OCI-LY1 (cell line): ENCODE results near the gene MACF1.

Experiments used
- H2AFZ ChIP-seq: fragments of 200-600 bp; sonication (generic), shearing (Covaris generic); 2 replicates; pipeline ENCODE4 v1.6.0; 2014; ENCODE audit warnings: antibody characterized with exemption, mild to moderate bottlenecking, low read length
- H3F3A ChIP-seq: fragments of 200-600 bp; sonication (generic), shearing (Covaris generic); 2 replicates; pipeline ENCODE4 v1.6.0; 2014; ENCODE audit warnings: mild to moderate bottlenecking, antibody characterized with exemption, low read length, moderate library complexity; ENCODE audit not compliant: insufficient read depth
- H3K27ac ChIP-seq: fragments of 200-600 bp; sonication (generic); 2 replicates; pipeline ENCODE4 v1.5.1; 2014; ENCODE audit warnings: low read length, mixed run types, mild to moderate bottlenecking, low read depth; ENCODE audit not compliant: poor library complexity, severe bottlenecking
- H3K27me3 ChIP-seq: fragments of 200-600 bp; sonication (generic); 2 replicates; pipeline ENCODE4 v1.6.0; 2014; ENCODE audit warnings: antibody characterized with exemption, mild to moderate bottlenecking, low read length, moderate library complexity; ENCODE audit not compliant: insufficient read depth
- H3K36me3 ChIP-seq: fragments of 200-600 bp; sonication (generic); 2 replicates; pipeline ENCODE4 v1.6.1; 2014; ENCODE audit warnings: mild to moderate bottlenecking, antibody characterized with exemption, low read length, moderate library complexity, mixed read lengths; ENCODE audit not compliant: insufficient read depth
- H3K4me1 ChIP-seq: fragments of 200-600 bp; sonication (generic); 2 replicates; pipeline ENCODE4 v1.5.1; 2014; ENCODE audit warnings: mild to moderate bottlenecking, low read length, moderate library complexity; ENCODE audit not compliant: insufficient read depth, severe bottlenecking
- H3K4me2 ChIP-seq: fragments of 200-600 bp; sonication (generic), shearing (Covaris generic); 2 replicates; pipeline ENCODE4 v1.6.1; 2014; ENCODE audit warnings: low read length
- H3K4me3 ChIP-seq: fragments of 200-600 bp; sonication (generic); 2 replicates; pipeline ENCODE4 v1.5.1; 2014; ENCODE audit warnings: low read length, low read depth, mild to moderate bottlenecking, mixed read lengths; ENCODE audit not compliant: poor library complexity, severe bottlenecking
- H3K79me2 ChIP-seq: fragments of 200-600 bp; shearing (Covaris generic); 2 replicates; pipeline ENCODE4 v1.6.1; 2016; ENCODE audit warnings: mixed run types, low read length, mixed read lengths; ENCODE audit not compliant: insufficient read depth
- H3K9ac ChIP-seq: fragments of 200-600 bp; sonication (generic), shearing (Covaris generic); 2 replicates; pipeline ENCODE4 v1.6.1; 2014; ENCODE audit warnings: mild to moderate bottlenecking, low read length, mixed read lengths
- H3K9me2 ChIP-seq: fragments of 200-600 bp; sonication (generic), shearing (Covaris generic); 2 replicates; pipeline ENCODE4 v1.6.1; 2014; ENCODE audit warnings: low read depth, mild to moderate bottlenecking, low read length, mixed read lengths
- H3K9me3 ChIP-seq: fragments of 200-600 bp; shearing (Covaris generic); 2 replicates; pipeline ENCODE4 v1.6.1; 2014; ENCODE audit warnings: low read length, mixed read lengths
- H4K20me1 ChIP-seq: fragments of 200-600 bp; sonication (generic), shearing (Covaris generic); 2 replicates; pipeline ENCODE4 v1.6.0; 2016; ENCODE audit warnings: mild to moderate bottlenecking, low read length; ENCODE audit not compliant: insufficient read depth
- EZH2 ChIP-seq: fragments of 200-600 bp; sonication (generic), shearing (Covaris generic); IDR thresholded peaks from 2 replicates; pipeline ENCODE4 v1.8.0; 2017; ENCODE audit warnings: borderline replicate concordance, mixed run types, mild to moderate bottlenecking, antibody characterized with exemption, low read length, moderate library complexity, mixed read lengths
- TF ChIP-seq, protein P1 (sequence below): fragments of 200-600 bp; sonication (generic), shearing (Covaris generic); IDR thresholded peaks from 2 replicates; pipeline ENCODE4 v1.5.1; 2017; ENCODE audit warnings: mild to moderate bottlenecking, antibody characterized with exemption, low read length, moderate library complexity, mixed read lengths

The MACF1 gene

DNA sequence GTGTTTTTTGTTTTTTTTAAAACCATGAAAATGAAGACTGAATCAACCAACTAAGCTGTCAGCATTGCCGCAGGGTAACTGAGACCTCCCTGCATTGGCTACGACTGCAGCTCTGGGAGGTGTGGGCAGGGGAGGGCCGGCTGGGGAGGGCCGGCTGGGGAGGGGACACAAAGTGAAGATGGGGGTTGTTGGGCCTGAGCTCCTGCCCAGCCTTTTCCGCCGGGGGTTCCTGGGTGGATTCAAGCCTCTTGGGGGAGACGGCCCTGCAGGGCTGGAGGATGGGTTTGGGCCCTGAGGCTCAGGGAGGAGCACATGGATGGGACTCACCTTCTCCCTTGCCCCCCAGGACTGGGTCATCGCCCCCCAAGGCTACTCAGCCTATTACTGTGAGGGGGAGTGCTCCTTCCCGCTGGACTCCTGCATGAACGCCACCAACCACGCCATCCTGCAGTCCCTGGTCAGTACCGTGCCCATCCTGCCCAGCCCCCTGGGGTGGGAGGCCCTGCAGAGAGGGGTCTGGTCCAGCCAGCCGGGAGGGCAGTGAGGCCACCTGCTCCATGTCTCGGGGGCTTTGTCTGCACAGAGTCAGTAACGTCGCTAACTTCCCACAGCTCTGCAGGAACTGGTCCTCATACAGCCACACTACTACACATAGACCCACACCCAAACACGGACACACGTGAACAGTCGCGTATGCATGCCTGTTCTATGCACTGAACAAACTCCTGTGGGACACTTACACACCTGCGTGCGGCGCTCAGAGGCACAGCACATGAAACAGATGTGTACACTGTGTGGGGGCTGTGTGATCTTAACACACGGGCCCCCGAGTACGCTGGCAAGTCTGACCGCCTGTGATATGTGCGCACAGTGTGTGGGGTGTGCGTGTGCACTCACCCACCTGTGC, 318.4 kb downstream of the MACF1 start:
- no peaks in the 10 kb centered on the region for H3K79me2 ChIP-seq
- no peaks in the 10 kb centered on the region for H3K27me3 ChIP-seq
- no peaks in the 10 kb centered on the region for H3K36me3 ChIP-seq
- no peak overlapping the region for H2AFZ ChIP-seq
- no peak overlapping the region for H3K9ac ChIP-seq
- no peaks in the 10 kb centered on the region for H3K9me3 ChIP-seq
- TF ChIP-seq, protein P1, sequence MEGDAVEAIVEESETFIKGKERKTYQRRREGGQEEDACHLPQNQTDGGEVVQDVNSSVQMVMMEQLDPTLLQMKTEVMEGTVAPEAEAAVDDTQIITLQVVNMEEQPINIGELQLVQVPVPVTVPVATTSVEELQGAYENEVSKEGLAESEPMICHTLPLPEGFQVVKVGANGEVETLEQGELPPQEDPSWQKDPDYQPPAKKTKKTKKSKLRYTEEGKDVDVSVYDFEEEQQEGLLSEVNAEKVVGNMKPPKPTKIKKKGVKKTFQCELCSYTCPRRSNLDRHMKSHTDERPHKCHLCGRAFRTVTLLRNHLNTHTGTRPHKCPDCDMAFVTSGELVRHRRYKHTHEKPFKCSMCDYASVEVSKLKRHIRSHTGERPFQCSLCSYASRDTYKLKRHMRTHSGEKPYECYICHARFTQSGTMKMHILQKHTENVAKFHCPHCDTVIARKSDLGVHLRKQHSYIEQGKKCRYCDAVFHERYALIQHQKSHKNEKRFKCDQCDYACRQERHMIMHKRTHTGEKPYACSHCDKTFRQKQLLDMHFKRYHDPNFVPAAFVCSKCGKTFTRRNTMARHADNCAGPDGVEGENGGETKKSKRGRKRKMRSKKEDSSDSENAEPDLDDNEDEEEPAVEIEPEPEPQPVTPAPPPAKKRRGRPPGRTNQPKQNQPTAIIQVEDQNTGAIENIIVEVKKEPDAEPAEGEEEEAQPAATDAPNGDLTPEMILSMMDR, result no peak
- TF ChIP-seq EZH2, result no peak
- no peak overlapping the region for H3K4me2 ChIP-seq
- no peak overlapping the region for H3K4me3 ChIP-seq
- H3K9me2 ChIP-seq, result no peaks in the 10 kb centered on the region
- H3K27ac ChIP-seq, result no peak overlapping the region
- no peaks in the 10 kb centered on the region for H3F3A ChIP-seq
- no peaks in the 10 kb centered on the region for H4K20me1 ChIP-seq
- H3K4me1 ChIP-seq, result peaks cover 14% of the 10 kb centered on the region

DNA sequence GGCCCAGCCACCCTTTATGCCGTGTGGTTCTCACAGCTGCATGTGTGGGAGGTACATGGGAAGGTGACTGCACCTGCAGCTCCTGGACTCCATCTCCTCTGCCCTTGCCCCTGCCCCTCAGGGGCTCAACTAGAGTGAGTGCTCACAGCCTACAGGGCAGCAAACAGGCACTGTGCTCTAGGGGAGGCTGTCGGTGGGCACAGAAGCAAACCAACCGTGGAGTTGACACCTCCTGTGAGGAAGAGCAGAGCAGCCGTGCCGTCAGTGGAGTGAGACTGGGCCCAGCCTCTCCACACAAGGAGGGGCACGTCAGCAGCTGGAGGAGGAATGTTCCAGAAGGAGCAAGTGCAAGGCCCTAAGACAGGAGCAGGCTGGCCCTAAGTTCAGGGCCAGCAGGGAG, 319.7 kb downstream of the MACF1 start:
- no peak overlapping the region for H3K9ac ChIP-seq
- H3K4me2 ChIP-seq, result no peak overlapping the region
- H3K79me2 ChIP-seq, result no peaks in the 10 kb centered on the region
- no peaks in the 10 kb centered on the region for H3K36me3 ChIP-seq
- H3K4me3 ChIP-seq, result no peak overlapping the region
- no peaks in the 10 kb centered on the region for H3K27me3 ChIP-seq
- H3K27ac ChIP-seq, result no peak overlapping the region
- H3K9me3 ChIP-seq, result no peaks in the 10 kb centered on the region
- H4K20me1 ChIP-seq, result no peaks in the 10 kb centered on the region
- H3K4me1 ChIP-seq, result peaks cover 14% of the 10 kb centered on the region
- no peaks in the 10 kb centered on the region for H3K9me2 ChIP-seq
- H3F3A ChIP-seq, result no peaks in the 10 kb centered on the region
- H2AFZ ChIP-seq, result no peak overlapping the region
- TF ChIP-seq, protein P1, result no peak

DNA sequence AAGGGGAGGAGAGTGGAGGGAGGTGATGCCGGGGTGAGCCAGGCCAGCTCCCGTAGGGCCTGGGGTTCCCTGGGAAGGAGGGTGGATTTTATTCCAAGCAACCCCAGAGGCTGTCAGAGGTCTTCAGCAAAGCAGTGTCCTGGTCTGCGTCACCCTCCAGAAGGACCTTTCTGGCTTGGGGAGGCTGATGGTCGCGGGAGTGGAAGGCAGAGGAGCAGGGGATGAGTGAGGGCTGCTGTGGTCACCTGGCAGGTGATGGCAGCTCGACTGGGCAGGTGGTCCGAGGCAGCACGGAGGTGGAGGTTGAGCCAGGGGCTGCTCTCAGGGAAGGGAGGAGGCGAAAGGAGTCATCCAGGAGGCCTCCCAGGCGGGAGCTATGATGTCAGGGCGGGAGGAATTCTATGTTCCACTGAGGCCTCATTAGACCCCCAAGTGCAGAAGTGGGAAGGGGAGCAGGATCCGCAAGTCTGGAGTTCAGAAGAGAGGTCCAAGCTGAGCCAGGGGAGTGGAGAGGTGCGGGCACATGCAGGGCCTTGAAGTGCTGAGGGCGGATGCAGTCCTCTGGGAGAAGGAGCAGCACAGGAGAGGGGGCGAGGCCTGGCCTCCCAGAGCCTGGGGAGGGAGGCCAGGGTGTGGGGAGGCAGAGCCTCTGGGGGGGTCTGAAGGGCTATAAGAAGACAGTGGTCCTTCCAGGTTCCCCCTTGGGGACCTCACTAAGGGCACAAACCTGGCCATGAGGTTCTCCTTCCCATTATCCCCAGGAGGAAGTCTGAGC, 320.3 kb downstream of the MACF1 start:
- Histone ChIP-seq H3K4me2 (no peak overlapping the region; the same call in 1 of the 2 replicates), H3K27ac (no peak overlapping the region)

More for the DNA sequence above, 320.3 kb downstream of the MACF1 start:
- no peaks in the 10 kb centered on the region for H3K36me3 ChIP-seq
- no peaks in the 10 kb centered on the region for H3K9me3 ChIP-seq
- H3K4me1 ChIP-seq, result peaks cover 14% of the 10 kb centered on the region
- no peak overlapping the region for H3K9ac ChIP-seq
- H3F3A ChIP-seq, result no peaks in the 10 kb centered on the region
- no peaks in the 10 kb centered on the region for H3K27me3 ChIP-seq
- H3K9me2 ChIP-seq, result no peaks in the 10 kb centered on the region
- TF ChIP-seq EZH2, result no peak
- TF ChIP-seq, protein P1, result no peak
- no peaks in the 10 kb centered on the region for H4K20me1 ChIP-seq
- H3K4me3 ChIP-seq, result no peak overlapping the region
- H3K79me2 ChIP-seq, result no peaks in the 10 kb centered on the region
- H2AFZ ChIP-seq, result no peak overlapping the region
